H1 (cell line): ENCODE data around the gene VSTM4. TPM values are rescaled to one million over a fixed set of nuclear protein-coding genes. Genes with fewer than 3 reads are reported as not detected.

ENCODE experiments used
- CTCF ChIA-PET: fragments of 300-600 bp; sonication (Branson Sonifier 250); formaldehyde crosslinking; loops from one replicate; lab custom pipeline; 2021; ENCODE audit not compliant: partially characterized antibody; lab: Charles Lee
- POLR2A ChIA-PET: fragments of 300-600 bp; sonication (Branson Sonifier 250); formaldehyde crosslinking; loops from one replicate; lab custom pipeline; 2021; ENCODE audit warnings: inconsistent platforms; ENCODE audit not compliant: partially characterized antibody; lab: Charles Lee
- DNase-seq, 2 experiments: peaks; one replicate each; pipeline versions ENCODE4 v3.0.0 to v3.0.0-alpha.2; 2010 to 2022; ENCODE audit warnings: low spot score in 2 of 2, low read depth in 1 of 2, mixed read lengths in 1 of 2
- FAIRE-seq: peaks from 2 replicates; lab custom pipeline; 2011; peaks lifted over from hg19 to GRCh38; lab: Jason Lieb, UNC
- H2AFZ ChIP-seq: 2 replicates; pipeline ENCODE4 v1.8.1; 2012; ENCODE audit warnings: low read length, inconsistent platforms
- H2AK5ac ChIP-seq: 2 replicates; pipeline ENCODE4 v1.6.1; 2013; ENCODE audit warnings: low read depth, low read length
- H2BK120ac ChIP-seq: replicated peaks from 2 replicates; pipeline ENCODE3; 2013; ENCODE audit warnings: low read depth, low read length, inconsistent platforms
- H2BK12ac ChIP-seq: 2 replicates; pipeline ENCODE4 v1.6.1; 2013; ENCODE audit warnings: low read depth, low read length
- H2BK15ac ChIP-seq: 2 replicates; pipeline ENCODE4 v1.6.1; 2013; ENCODE audit warnings: low read length
- H2BK20ac ChIP-seq: 2 replicates; pipeline ENCODE4 v1.6.1; 2013; ENCODE audit warnings: low read length
- H2BK5ac ChIP-seq: 2 replicates; pipeline ENCODE4 v1.6.1; 2013; ENCODE audit warnings: low read depth, low read length
- H3K14ac ChIP-seq: 2 replicates; pipeline ENCODE4 v1.6.1; 2013; ENCODE audit warnings: inconsistent platforms; ENCODE audit not compliant: insufficient read length
- H3K18ac ChIP-seq: 2 replicates; pipeline ENCODE4 v1.6.1; 2013; ENCODE audit warnings: low read length; ENCODE audit errors: extremely low read depth
- H3K23ac ChIP-seq: 2 replicates; pipeline ENCODE4 v1.6.1; 2013; ENCODE audit warnings: inconsistent platforms; ENCODE audit not compliant: insufficient read length
- H3K23me2 ChIP-seq: 2 replicates; pipeline ENCODE4 v1.6.1; 2013; ENCODE audit warnings: low read depth, low read length
- H3K27ac ChIP-seq: 2 replicates; pipeline ENCODE4 v1.6.1; 2011; ENCODE audit warnings: low read depth, low read length, inconsistent platforms
- H3K27me3 ChIP-seq, 4 experiments: replicated peaks in 1 of 4; 1 replicate in 1 of 4; 2 replicates in 3 of 4; pipeline versions ENCODE4 v1.6.1 to v1.8.1; 2011 to 2013; ENCODE audit warnings: low read length in 3 of 4, mild to moderate bottlenecking in 3 of 4, inconsistent platforms in 2 of 4, mixed read lengths in 2 of 4, moderate library complexity in 1 of 4; ENCODE audit not compliant: control insufficient read depth in 3 of 4, insufficient read depth in 3 of 4; ENCODE audit errors: extremely low read depth in 1 of 4
- H3K36me3 ChIP-seq, 4 experiments: 2 replicates each; pipeline versions ENCODE4 v1.6.1 to v1.8.1; 2011 to 2013; ENCODE audit warnings: mild to moderate bottlenecking in 4 of 4, low read length in 3 of 4, moderate library complexity in 2 of 4, control low read depth in 1 of 4, inconsistent platforms in 1 of 4; ENCODE audit not compliant: insufficient read depth in 4 of 4, control insufficient read depth in 2 of 4
- H3K4ac ChIP-seq: replicated peaks from 2 replicates; pipeline ENCODE3; 2013; ENCODE audit warnings: low read length, low read depth, mixed read lengths, inconsistent platforms; ENCODE audit not compliant: insufficient read length
- H3K4me1 ChIP-seq, 4 experiments: replicated peaks in 1 of 4; 1 replicate in 1 of 4; 2 replicates in 3 of 4; pipeline versions ENCODE4 v1.6.1 to v1.8.1; 2011 to 2013; ENCODE audit warnings: low read length in 3 of 4, inconsistent platforms in 2 of 4, mixed read lengths in 1 of 4; ENCODE audit not compliant: insufficient read depth in 4 of 4, control insufficient read depth in 3 of 4
- H3K4me2 ChIP-seq, 2 experiments: 2 replicates each; pipeline versions ENCODE4 v1.6.1 to v1.8.1; 2011 to 2013; ENCODE audit warnings: low read depth in 2 of 2, low read length in 2 of 2, control low read depth in 1 of 2, inconsistent platforms in 1 of 2, mild to moderate bottlenecking in 1 of 2; ENCODE audit not compliant: insufficient read depth in 1 of 2
- H3K4me3 ChIP-seq, 4 experiments: fragments of 200-600, 300-600 bp in 1 of 4; sonication (generic), shearing (Covaris generic), sonication (Bioruptor Twin) in 1 of 4; 2 replicates each; pipeline versions ENCODE4 v1.5.1 to v1.8.1; 2011 to 2016; ENCODE audit warnings: low read length in 4 of 4, low read depth in 3 of 4, control low read depth in 2 of 4, inconsistent platforms in 2 of 4, mild to moderate bottlenecking in 2 of 4, mixed read lengths in 1 of 4, moderate library complexity in 1 of 4; ENCODE audit not compliant: insufficient read depth in 2 of 4; ENCODE audit errors: extremely low read depth in 1 of 4
- H3K56ac ChIP-seq: replicated peaks from 2 replicates; pipeline ENCODE3; 2013; ENCODE audit warnings: low read depth, mild to moderate bottlenecking, mixed read lengths, low read length, inconsistent platforms; ENCODE audit not compliant: insufficient read length
- H3K79me1 ChIP-seq: 2 replicates; pipeline ENCODE4 v1.6.1; 2013; ENCODE audit warnings: low read depth, low read length, control low read depth
- H3K79me2 ChIP-seq, 2 experiments: 2 replicates each; pipeline versions ENCODE4 v1.6.1 to v1.8.1; 2012 to 2013; ENCODE audit warnings: low read length in 2 of 2, mild to moderate bottlenecking in 2 of 2, inconsistent platforms in 1 of 2; ENCODE audit not compliant: insufficient read depth in 2 of 2, control insufficient read depth in 1 of 2
- H3K9ac ChIP-seq, 4 experiments: replicated peaks in 1 of 4; 1 replicate in 1 of 4; 2 replicates in 3 of 4; pipeline versions ENCODE4 v1.6.1 to v1.8.1; 2011 to 2013; ENCODE audit warnings: low read depth in 3 of 4, low read length in 3 of 4, control low read depth in 2 of 4, mild to moderate bottlenecking in 2 of 4, moderate library complexity in 2 of 4, inconsistent platforms in 1 of 4; ENCODE audit errors: extremely low read depth in 1 of 4
- H3K9me3 ChIP-seq, 2 experiments: 2 replicates each; pipeline versions ENCODE4 v1.6.1 to v1.8.1; 2012 to 2013; ENCODE audit warnings: mild to moderate bottlenecking in 2 of 2, moderate library complexity in 2 of 2, control low read depth in 1 of 2, inconsistent platforms in 1 of 2, low read depth in 1 of 2, low read length in 1 of 2, mixed read lengths in 1 of 2; ENCODE audit not compliant: insufficient read depth in 2 of 2
- H4K20me1 ChIP-seq, 2 experiments: replicated peaks in 1 of 2; 2 replicates each; pipeline versions ENCODE3 to v1.8.1; 2011 to 2013; ENCODE audit warnings: inconsistent platforms in 2 of 2, low read length in 2 of 2, mild to moderate bottlenecking in 1 of 2; ENCODE audit not compliant: insufficient read depth in 2 of 2, control insufficient read depth in 1 of 2
- H4K5ac ChIP-seq: 2 replicates; pipeline ENCODE4 v1.6.1; 2013; ENCODE audit warnings: low read length, low read depth, mixed read lengths, inconsistent platforms; ENCODE audit not compliant: insufficient read length
- H4K8ac ChIP-seq: 2 replicates; pipeline ENCODE4 v1.8.0; 2013; ENCODE audit warnings: mild to moderate bottlenecking, moderate library complexity, low read length, inconsistent platforms; ENCODE audit not compliant: insufficient read depth; ENCODE audit errors: extremely low read depth
- H4K91ac ChIP-seq: replicated peaks from 2 replicates; pipeline ENCODE3; 2013; ENCODE audit warnings: low read length, mixed read lengths, inconsistent platforms; ENCODE audit not compliant: insufficient read length
- E2F6 ChIP-seq: IDR thresholded peaks from 2 replicates; pipeline ENCODE4 v1.6.1; 2012; ENCODE audit warnings: inconsistent platforms
- EZH2 ChIP-seq: fragments of 200-600 bp; sonication (generic); IDR thresholded peaks from 2 replicates; pipeline ENCODE4 v1.7.1; 2012; ENCODE audit warnings: low read depth, mild to moderate bottlenecking, moderate library complexity, low read length, inconsistent platforms; ENCODE audit not compliant: severe bottlenecking
- NRF1 ChIP-seq: IDR thresholded peaks from 2 replicates; pipeline ENCODE4 v1.6.1; 2011; ENCODE audit warnings: mild to moderate bottlenecking, low read depth, low read length, improper control_type of control experiment
- PHF8 ChIP-seq: fragments of 200-600 bp; sonication (generic); conservative IDR thresholded peaks from 2 replicates; pipeline ENCODE4 v1.7.1; 2012; ENCODE audit warnings: low read depth, mild to moderate bottlenecking, inconsistent platforms, low read length, moderate library complexity
- POLR2AphosphoS5 ChIP-seq: IDR thresholded peaks from 2 replicates; pipeline ENCODE4 v1.6.1; 2011; ENCODE audit warnings: low read depth, low read length
- RNF2 ChIP-seq: fragments of 200-900, 300-1000 bp; sonication (generic); IDR thresholded peaks from 2 replicates; pipeline ENCODE4 v1.7.1; 2016; ENCODE audit warnings: borderline replicate concordance, low read depth, mild to moderate bottlenecking, antibody characterized with exemption, low read length; ENCODE audit not compliant: poor library complexity, severe bottlenecking; ENCODE audit errors: missing control alignments
- SUZ12 ChIP-seq: fragments of 200-600 bp; sonication (generic); IDR thresholded peaks from 2 replicates; pipeline ENCODE4 v1.6.1; 2012; ENCODE audit warnings: mild to moderate bottlenecking, inconsistent platforms, low read length, moderate library complexity, mixed read lengths
- TAF7 ChIP-seq: optimal IDR thresholded peaks from 2 replicates; pipeline ENCODE3; 2011; ENCODE audit warnings: low read depth, mild to moderate bottlenecking, inconsistent platforms, low read length, moderate library complexity, borderline replicate concordance
- TBP ChIP-seq: IDR thresholded peaks from 2 replicates; pipeline ENCODE4 v1.6.1; 2011; ENCODE audit warnings: low read depth, low read length, improper control_type of control experiment
- WGBS, 2 experiments: shearing (Covaris generic) in 1 of 2; methylation state at CpG; one replicate each; pipeline versions ENCODE4 v1.1.6 to v1.1.7; 2013 to 2015; ENCODE audit warnings: low lambda C conversion rate in 2 of 2, mixed read lengths in 2 of 2, inconsistent platforms in 1 of 2, low coverage in 1 of 2, missing lambda C conversion rate in 1 of 2; ENCODE audit not compliant: insufficient replicate concordance in 2 of 2, insufficient coverage in 1 of 2, insufficient read length in 1 of 2; ENCODE audit errors: extremely low coverage in 1 of 2, missing lambda C conversion rate in 1 of 2; 5-methylcytosine and 5-hydroxymethylcytosine counted together
- polyA plus RNA-seq, 7 experiments: library from polyadenylated mRNA; depleted of rRNA in 3 of 7; stranded (reverse) in 5 of 7; unstranded in 2 of 7; fragments of >200 nt in 5 of 7; fragments of 200-250 nt in 2 of 7; gene quantifications; 1 replicate in 5 of 7; 2 replicates in 1 of 7; 4 replicates in 1 of 7; pipeline versions ENCODE4 v1.2.1 to v1.2.3, GENCODE V29; 2011 to 2013; ENCODE audit warnings: missing spikeins in 2 of 7, mixed read lengths in 2 of 7
- total RNA-seq: library from RNA; stranded (reverse); fragmentation: NEBNext Ultra II Directional; extraction: Animal tissue kit (Norgen Biotek cat#: 25700); gene quantifications from 2 replicates; pipeline ENCODE4 v1.2.1, GENCODE V29; 2021

VSTM4 gene
- total and polyA plus RNA-seq, 2 of the 8 experiments (the other 6 are each of a cell fraction or from before 2014, with no cell fraction given), result 0.48 to 0.73 TPM

- H3K27ac ChIP-seq, result no peak overlapping the region
- H4K8ac ChIP-seq, result no peak overlapping the region
- no peaks in the 10 kb centered on the region for H3K23me2 ChIP-seq
- H3K4ac ChIP-seq, result no peak overlapping the region
- H2BK12ac ChIP-seq, result no peak overlapping the region
- no peak overlapping the region for H3K56ac ChIP-seq
- H2BK5ac ChIP-seq, result no peak overlapping the region
- no peaks in the 10 kb centered on the region for H3K4me1 ChIP-seq
- CTCF ChIA-PET, result interaction anchor here (1.0 to 1.1 kb wide), 2 partner anchors 10 to 11 kb away, joined by 3 read pairs; no protein-coding TSS in a partner anchor
- no peaks in the 10 kb centered on the region for H3K27me3 ChIP-seq
- no peak overlapping the region for H4K5ac ChIP-seq
- no peak overlapping the region for H2BK15ac ChIP-seq
- no peaks in the 10 kb centered on the region for H4K20me1 ChIP-seq
- H2AFZ ChIP-seq, result no peak overlapping the region
- H3K4me3 ChIP-seq, result no peak overlapping the region
- H3K9ac ChIP-seq, result no peak overlapping the region
- peaks cover 0 to 4% of the 10 kb centered on the region in 2 experiments; a peak in 1 of 4 replicates for H3K9me3 ChIP-seq
- no peak overlapping the region for H3K14ac ChIP-seq
- H2BK120ac ChIP-seq, result no peak overlapping the region
- POLR2A ChIA-PET, result no interaction called here
- H4K91ac ChIP-seq, result no peak overlapping the region
- no peak overlapping the region for H3K4me2 ChIP-seq
- H3K79me2 ChIP-seq, result no peaks in the 10 kb centered on the region
- DNase-seq, result no peak
- no peak overlapping the region for H2AK5ac ChIP-seq
- 81% methylated on average over 5 of the region's 5 CpGs; no CpG with 5 or more reads in 1 of the 2 experiments for WGBS, 2 experiments
- no peaks in the 10 kb centered on the region for H3K79me1 ChIP-seq
- FAIRE-seq, result no peak
- H3K23ac ChIP-seq, result no peak overlapping the region
- no peaks in the 10 kb centered on the region for H3K36me3 ChIP-seq
- no peak overlapping the region for H3K18ac ChIP-seq
- H2BK20ac ChIP-seq, result no peak overlapping the region
- TF ChIP-seq SUZ12, result no peak
- TF ChIP-seq POLR2AphosphoS5, result no peak
- no peak for TF ChIP-seq RNF2
- no peak for TF ChIP-seq PHF8
- TF ChIP-seq E2F6, result no peak
- no peak for TF ChIP-seq TAF7
- no peak for TF ChIP-seq TBP
- no peak for TF ChIP-seq NRF1
- no peak for TF ChIP-seq EZH2
Measured at GRCh38 chr10:49150426-49150825, 35.1 kb upstream of the VSTM4 start.
